ENCODE results near the gene SORCS1. TPM values are rescaled to one million over a fixed set of nuclear protein-coding genes. Genes with fewer than 3 reads are reported as not detected.

SORCS1 gene
- total RNA-seq, 2 experiments from 2014 or later = not detected

GRCh38 chr10:106980495-106981451 is 183.7 kb downstream of the SORCS1 start:
- POLR2A ChIA-PET = no interaction called here
- CTCF ChIA-PET = no interaction called here
- Mint-ChIP-seq H3K9me3 (peaks cover 7% of the 10 kb centered on the region), H3K27me3 (no peaks in the 10 kb centered on the region), H3K27ac (no peak overlapping the region), H3K4me3 (no peak overlapping the region), H3K36me3 (ENCODE audit: low read depth) (no peaks in the 10 kb centered on the region), H3K4me1 (no peaks in the 10 kb centered on the region)
- DNase-seq = no peak

DNA sequence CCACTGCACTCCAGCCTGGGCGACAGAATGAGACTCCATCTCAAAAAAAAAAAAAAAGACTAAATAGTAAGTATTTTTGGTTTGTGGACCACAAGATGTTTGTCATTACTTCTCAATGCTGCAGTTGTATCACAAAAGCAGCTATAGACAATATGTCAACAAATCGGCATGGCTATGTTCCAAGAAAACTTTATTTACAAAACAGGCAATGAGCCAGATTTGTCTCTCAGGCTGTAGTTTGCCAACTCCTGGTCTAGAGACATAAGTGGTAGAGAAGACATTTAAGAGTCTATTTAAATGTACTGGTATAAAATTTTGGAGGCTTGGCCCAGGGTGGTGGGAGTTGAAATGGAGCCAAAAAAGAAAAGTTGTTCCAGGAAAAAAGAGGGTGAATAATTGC is 185.8 kb downstream of the SORCS1 start:
- no peak overlapping the region for H3K27ac Mint-ChIP-seq
- H3K36me3 Mint-ChIP-seq (ENCODE audit: low read depth) = no peaks in the 10 kb centered on the region
- H3K9me3 Mint-ChIP-seq = peaks cover 7% of the 10 kb centered on the region
- no peak for DNase-seq
- no peaks in the 10 kb centered on the region for H3K4me1 Mint-ChIP-seq
- POLR2A ChIA-PET = no interaction called here
- H3K27me3 Mint-ChIP-seq = no peaks in the 10 kb centered on the region
- H3K4me3 Mint-ChIP-seq = no peak overlapping the region
- CTCF ChIA-PET = no interaction called here

GRCh38 chr10:106973716-106974115 is 190.8 kb downstream of the SORCS1 start:
- no peaks in the 10 kb centered on the region for H3K4me1 Mint-ChIP-seq
- no peaks in the 10 kb centered on the region for H3K27me3 Mint-ChIP-seq
- ChIA-PET CTCF (no interaction called here), POLR2A (no interaction called here)
- H3K27ac Mint-ChIP-seq = no peak overlapping the region
- H3K9me3 Mint-ChIP-seq = peaks cover 7% of the 10 kb centered on the region
- DNase-seq = no peak
- H3K36me3 Mint-ChIP-seq (ENCODE audit: low read depth) = no peaks in the 10 kb centered on the region
- H3K4me3 Mint-ChIP-seq = no peak overlapping the region

DNA sequence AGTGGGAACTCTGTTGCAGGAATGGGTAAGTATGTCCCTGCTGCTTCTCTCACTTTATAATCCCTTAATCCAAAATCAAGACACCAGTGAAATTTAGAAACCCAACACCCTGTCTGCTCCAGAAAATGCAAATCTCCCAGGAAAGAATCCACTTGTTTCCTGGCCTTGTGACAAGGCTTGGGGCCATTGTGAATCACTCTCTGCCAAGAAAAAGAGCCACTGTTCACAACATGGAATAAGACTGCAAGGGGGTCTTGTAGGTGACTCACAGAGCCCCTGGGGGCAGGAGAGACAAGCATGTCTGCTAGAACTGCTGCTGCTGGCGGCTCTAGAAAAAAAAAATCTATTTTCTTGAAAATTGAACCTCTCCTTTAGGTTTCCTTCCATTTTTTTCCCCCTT is 191.2 kb downstream of the SORCS1 start:
- DNase-seq = no peak
- Mint-ChIP-seq H3K9me3 (peaks cover 7% of the 10 kb centered on the region), H3K36me3 (ENCODE audit: low read depth) (no peaks in the 10 kb centered on the region), H3K27ac (no peak overlapping the region), H3K4me3 (no peak overlapping the region), H3K27me3 (no peaks in the 10 kb centered on the region), H3K4me1 (no peaks in the 10 kb centered on the region)
- ChIA-PET CTCF (no interaction called here), POLR2A (no interaction called here)

GRCh38 chr10:106972381-106972780 is 192.1 kb downstream of the SORCS1 start:
- no peak for DNase-seq
- no peak overlapping the region for H3K27ac Mint-ChIP-seq
- peaks cover 7% of the 10 kb centered on the region for H3K9me3 Mint-ChIP-seq
- H3K36me3 Mint-ChIP-seq (ENCODE audit: low read depth) = no peaks in the 10 kb centered on the region
- no peaks in the 10 kb centered on the region for H3K27me3 Mint-ChIP-seq
- no peak overlapping the region for H3K4me3 Mint-ChIP-seq
- ChIA-PET POLR2A (no interaction called here), CTCF (no interaction called here)
- no peaks in the 10 kb centered on the region for H3K4me1 Mint-ChIP-seq

- DNase-seq = no peak
- H3K27ac Mint-ChIP-seq = no peak overlapping the region
- H3K36me3 Mint-ChIP-seq (ENCODE audit: low read depth) = no peaks in the 10 kb centered on the region
- H3K4me3 Mint-ChIP-seq = no peak overlapping the region
- H3K27me3 Mint-ChIP-seq = no peaks in the 10 kb centered on the region
- peaks cover 2% of the 10 kb centered on the region for H3K9me3 Mint-ChIP-seq
- ChIA-PET POLR2A (no interaction called here), CTCF (no interaction called here)
- H3K4me1 Mint-ChIP-seq = no peaks in the 10 kb centered on the region
These were observed 193.1 kb downstream of the SORCS1 start for GRCh38 chr10:106971411-106971831.

DNA sequence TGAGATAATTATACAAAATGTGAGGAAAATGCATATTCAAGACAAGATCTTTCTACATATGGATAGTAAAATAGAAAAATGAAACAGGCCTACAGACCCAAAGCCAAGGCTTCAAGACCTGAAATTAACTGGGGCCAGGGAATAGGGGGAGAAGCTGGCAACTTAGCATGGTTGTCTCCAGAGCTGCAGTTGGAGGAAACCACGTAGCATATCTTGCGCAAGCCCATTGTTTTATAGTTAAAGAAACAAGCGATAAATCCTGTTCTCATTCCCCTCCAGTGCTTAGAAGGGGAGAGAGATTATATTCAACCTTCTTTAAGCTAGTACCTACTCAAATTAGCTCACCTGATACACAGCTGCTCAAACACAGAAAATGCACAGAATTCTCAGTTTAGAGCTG is 197.1 kb downstream of the SORCS1 start:
- Mint-ChIP-seq H3K36me3 (ENCODE audit: low read depth) (no peaks in the 10 kb centered on the region), H3K4me3 (no peak overlapping the region), H3K27ac (no peak overlapping the region), H3K4me1 (no peaks in the 10 kb centered on the region), H3K9me3 (peaks cover 9% of the 10 kb centered on the region), H3K27me3 (no peaks in the 10 kb centered on the region)
- no peak for DNase-seq
- ChIA-PET CTCF (no interaction called here), POLR2A (no interaction called here)

GRCh38 chr10:106960812-106961211 is 203.7 kb downstream of the SORCS1 start:
- H3K9me3 Mint-ChIP-seq = peaks cover 11% of the 10 kb centered on the region
- no peak overlapping the region for H3K4me3 Mint-ChIP-seq
- POLR2A ChIA-PET = no interaction called here
- no peak overlapping the region for H3K27ac Mint-ChIP-seq
- H3K27me3 Mint-ChIP-seq = no peaks in the 10 kb centered on the region
- no peak for DNase-seq
- CTCF ChIA-PET = no interaction called here
- H3K4me1 Mint-ChIP-seq = no peaks in the 10 kb centered on the region
- no peaks in the 10 kb centered on the region for H3K36me3 Mint-ChIP-seq (ENCODE audit: low read depth)

DNA sequence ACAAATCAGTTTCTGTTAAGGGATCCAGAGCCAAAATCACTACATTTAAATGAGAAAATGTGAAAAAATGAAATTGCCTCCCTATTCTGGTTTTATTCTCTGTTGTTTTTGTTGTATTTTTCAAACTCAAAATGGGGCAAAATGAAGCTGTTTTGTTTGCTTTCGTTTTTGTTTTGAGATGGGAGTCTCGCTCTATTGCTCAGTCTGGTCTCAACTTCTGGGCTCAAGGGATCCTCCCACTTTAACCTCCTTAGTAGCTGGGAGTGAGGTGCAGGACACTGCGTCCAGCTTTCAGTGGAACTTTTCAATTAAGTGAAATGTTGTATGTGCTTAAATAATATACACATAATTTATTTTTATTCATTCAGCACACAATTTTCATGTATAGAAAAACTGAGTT is 205.0 kb downstream of the SORCS1 start:
- Mint-ChIP-seq H3K4me1 (no peaks in the 10 kb centered on the region), H3K27ac (no peak overlapping the region), H3K27me3 (no peaks in the 10 kb centered on the region), H3K36me3 (ENCODE audit: low read depth) (no peaks in the 10 kb centered on the region), H3K9me3 (peaks cover 9% of the 10 kb centered on the region), H3K4me3 (no peak overlapping the region)
- POLR2A ChIA-PET = no interaction called here
- CTCF ChIA-PET = no interaction called here
- no peak for DNase-seq

DNA sequence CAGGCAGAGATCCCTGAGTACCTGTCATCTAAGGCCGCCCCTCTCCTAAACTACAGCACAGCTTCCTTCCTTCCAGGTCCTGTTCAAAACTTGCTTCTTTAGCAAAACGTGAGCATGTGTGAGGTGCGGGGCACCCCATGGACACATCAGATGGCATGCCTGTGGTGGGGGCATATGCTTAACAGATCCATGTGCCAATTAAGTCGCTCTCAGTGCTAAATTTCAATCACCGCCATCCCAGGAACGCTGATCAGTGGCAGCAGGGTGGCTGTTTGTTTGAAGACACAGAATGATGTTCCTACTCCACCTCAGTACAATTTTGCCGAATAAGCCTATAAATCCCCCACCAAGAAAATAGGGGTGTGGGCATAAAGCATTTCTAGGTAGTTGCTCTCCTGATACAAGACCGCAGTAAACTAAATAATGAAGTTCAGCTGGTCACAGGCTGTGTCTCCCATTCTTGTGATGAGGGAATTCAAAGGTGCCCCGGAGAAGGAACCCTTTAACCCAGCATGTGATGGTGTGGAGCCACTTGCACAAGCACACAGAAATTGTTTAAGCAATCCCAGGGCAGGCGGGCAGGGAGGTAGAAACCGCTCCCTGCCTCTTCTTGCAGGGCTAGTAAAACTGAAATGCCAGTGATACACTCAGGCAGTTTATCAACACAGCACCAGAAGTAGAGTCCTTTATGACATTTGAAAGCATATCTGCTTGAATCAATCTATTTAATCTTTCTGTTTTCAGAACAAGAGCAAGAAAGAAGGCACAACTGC is 205.7 kb downstream of the SORCS1 start:
- DNase-seq = no peak
- ChIA-PET CTCF (no interaction called here), POLR2A (no interaction called here)
- Mint-ChIP-seq H3K27me3 (no peaks in the 10 kb centered on the region), H3K4me3 (no peak overlapping the region), H3K9me3 (peaks cover 9% of the 10 kb centered on the region), H3K4me1 (no peaks in the 10 kb centered on the region), H3K36me3 (ENCODE audit: low read depth) (no peaks in the 10 kb centered on the region), H3K27ac (no peak overlapping the region)

DNA sequence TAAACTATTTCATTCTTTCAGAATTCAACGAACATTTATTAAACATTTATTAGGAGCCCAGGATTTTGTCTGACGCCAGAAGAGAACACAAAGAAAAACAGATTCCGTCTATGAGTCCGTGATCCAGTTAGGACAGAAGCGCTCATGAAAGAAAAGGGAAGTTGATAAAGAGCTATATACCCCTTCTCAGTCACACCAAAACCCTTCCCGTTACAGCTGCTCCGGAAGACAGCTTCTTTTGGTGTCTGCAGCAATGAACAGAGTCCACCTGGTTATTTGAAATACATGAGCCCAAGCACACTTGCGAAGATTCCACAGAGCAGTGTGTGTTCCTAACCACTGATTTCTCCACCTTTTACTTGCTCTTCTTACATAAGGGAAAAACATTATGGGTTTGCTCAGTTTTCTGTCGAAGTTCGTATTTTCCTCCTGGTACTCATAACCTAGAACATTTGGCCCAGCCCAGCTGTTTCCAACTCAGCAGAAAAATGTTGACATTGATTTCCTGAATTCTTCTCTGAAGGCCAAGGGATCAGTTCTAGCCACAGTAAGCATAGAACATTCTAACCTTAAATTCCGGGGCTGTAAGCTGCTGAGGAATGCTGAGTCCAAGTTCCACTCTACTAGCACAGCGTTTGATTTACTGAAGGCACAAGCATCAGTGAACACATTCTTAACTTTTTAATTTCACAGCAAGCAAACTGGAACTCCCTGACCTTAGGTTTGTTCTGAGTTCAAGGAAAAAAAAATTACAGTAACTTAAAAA is 206.5 kb downstream of the SORCS1 start:
- H3K27me3 Mint-ChIP-seq = no peaks in the 10 kb centered on the region
- ChIA-PET CTCF (no interaction called here), POLR2A (no interaction called here)
- H3K4me3 Mint-ChIP-seq = no peak overlapping the region
- no peaks in the 10 kb centered on the region for H3K4me1 Mint-ChIP-seq
- H3K9me3 Mint-ChIP-seq = peaks cover 9% of the 10 kb centered on the region
- no peaks in the 10 kb centered on the region for H3K36me3 Mint-ChIP-seq (ENCODE audit: low read depth)
- no peak for DNase-seq
- no peak overlapping the region for H3K27ac Mint-ChIP-seq

DNA sequence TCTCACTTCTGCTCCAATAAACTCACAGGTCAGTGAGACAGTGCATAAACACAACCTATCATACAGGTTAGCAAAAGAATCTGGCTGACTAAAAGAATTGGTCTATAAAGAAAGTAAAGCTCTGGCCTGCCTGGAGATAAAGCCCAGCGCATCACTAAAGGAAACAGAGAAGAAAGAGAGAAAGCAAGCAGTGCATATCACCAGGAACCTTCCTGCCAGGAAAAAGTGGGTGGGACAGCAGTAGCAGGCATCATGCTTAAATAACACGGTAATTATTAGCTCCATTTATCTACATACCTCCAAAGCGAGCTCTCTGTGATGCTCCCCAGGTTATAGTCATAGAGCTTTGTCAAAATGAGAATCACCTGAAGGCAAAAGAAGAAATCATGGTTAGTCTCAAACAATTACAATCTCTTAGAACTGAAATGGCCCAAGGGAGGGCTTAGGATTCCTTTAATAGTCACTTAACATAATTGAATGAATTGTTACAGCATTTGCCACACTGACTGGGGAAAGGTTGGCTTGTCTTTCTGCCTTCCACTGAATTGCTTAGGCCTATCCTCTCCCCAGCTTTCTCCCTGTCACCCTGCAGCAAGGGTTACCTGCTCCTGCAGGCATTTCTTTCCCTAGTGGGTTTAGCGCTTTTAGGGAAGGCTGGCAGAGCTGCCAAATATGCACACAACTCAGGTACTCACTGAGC is 208.1 kb downstream of the SORCS1 start:
- ChIA-PET CTCF (no interaction called here), POLR2A (no interaction called here)
- no peak for DNase-seq
- Mint-ChIP-seq H3K9me3 (peaks cover 3% of the 10 kb centered on the region), H3K4me3 (no peak overlapping the region), H3K27me3 (no peaks in the 10 kb centered on the region), H3K36me3 (ENCODE audit: low read depth) (no peaks in the 10 kb centered on the region), H3K4me1 (no peaks in the 10 kb centered on the region), H3K27ac (no peak overlapping the region)

GRCh38 chr10:106955133-106955532 is 209.4 kb downstream of the SORCS1 start:
- Mint-ChIP-seq H3K27ac (no peak overlapping the region), H3K36me3 (ENCODE audit: low read depth) (no peaks in the 10 kb centered on the region), H3K9me3 (peaks cover 7% of the 10 kb centered on the region), H3K4me3 (no peak overlapping the region), H3K4me1 (no peaks in the 10 kb centered on the region), H3K27me3 (no peaks in the 10 kb centered on the region)
- DNase-seq = no peak
- CTCF ChIA-PET = interaction anchor here (0.5 kb wide), 1 partner anchor 1249 kb away, joined by 3 read pairs; no protein-coding TSS in a partner anchor
- POLR2A ChIA-PET = no interaction called here

Measured in activated CD4-positive, alpha-beta memory T cell treated with anti-CD3 and anti-CD28 coated beads, Interleukin-2, amount 10 ng/mL, durations not matched to agents 7 days and 5 days (primary cell).